Purkinje cell (primary cell): ENCODE results near the gene MEX3D. TPM values are rescaled to one million over a fixed set of nuclear protein-coding genes. Genes with fewer than 3 reads are reported as not detected.

ENCODE experiments used
- polyA plus RNA-seq: library from polyadenylated mRNA; unstranded; fragments of >200 nt; fragmentation: Nextera tagmentation; gene quantifications from 2 replicates; pipeline ENCODE4 v1.2.1, GENCODE V29; 2014

MEX3D gene
- polyA plus RNA-seq, result 1.6 and 2.2 TPM in 2 replicates

GRCh38 chr19:1568320-1569019, at the start of gene MEX3D:
MEX3D (minus strand) TSS chr19:1568325; CDS start chr19:1568058, 267 bp downstream.

GRCh38 chr19:1605236-1606137, 37.4 kb upstream of the MEX3D start, which contains the start of gene UQCR11:
UQCR11 (minus strand) TSS chr19:1605462; CDS start chr19:1605409, 53 bp downstream.

GRCh38 chr19:1592755-1593500, 24.8 kb upstream of the MEX3D start, which contains the start of gene MBD3:
MBD3 (minus strand) TSS chr19:1592865; CDS start chr19:1592631, 234 bp downstream.

DNA sequence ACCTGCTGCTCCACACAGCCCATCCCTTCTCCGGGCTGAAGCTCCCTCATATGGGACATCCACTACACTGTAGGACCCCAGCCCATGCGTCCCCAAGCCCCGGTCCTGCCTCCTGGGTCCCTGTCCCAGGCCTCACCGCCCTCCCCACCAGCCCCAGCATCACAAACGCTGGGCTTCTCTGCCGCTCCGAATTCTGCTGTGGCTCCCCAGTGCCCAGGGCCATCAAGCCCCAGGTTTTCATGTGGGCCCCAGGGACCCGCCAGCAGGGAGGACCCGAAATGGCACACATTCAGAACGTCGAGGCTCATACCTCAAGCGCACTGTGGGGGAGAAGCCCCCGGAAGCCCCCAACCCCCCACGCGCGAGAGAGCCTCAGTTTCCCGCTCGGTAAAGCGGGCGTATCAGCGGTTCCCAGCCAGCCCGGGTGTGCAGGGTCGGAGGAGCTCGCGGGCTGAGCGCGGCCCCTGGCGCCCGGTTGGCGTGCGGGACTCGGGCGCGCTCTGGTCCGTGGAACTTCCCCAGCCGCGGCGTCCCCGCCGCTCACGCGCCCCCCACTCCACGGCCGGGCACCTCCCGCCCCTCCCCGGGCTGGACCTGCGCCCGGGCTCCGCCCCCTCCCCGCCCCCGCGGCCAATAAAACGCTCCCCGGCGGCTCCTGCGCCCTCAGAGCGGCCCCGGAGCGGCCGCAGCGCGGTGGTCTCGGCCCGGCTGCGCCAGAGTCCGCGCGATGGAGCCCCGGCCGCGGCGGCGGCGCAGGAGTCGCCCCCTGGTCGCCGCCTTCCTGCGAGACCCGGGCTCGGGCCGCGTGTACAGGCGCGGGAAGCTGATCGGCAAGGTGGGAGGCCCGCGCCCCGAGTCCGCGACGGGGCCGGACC, 44.5 kb downstream of the MEX3D start, which contains the start of gene PLK5:
TSS of gene PLK5 (plus strand) at position 666 of the 875 bp plus-strand sequence. CDS start 2,920 bp downstream, outside the sequence.

GRCh38 chr19:1512671-1513498, 55.2 kb downstream of the MEX3D start, which contains the start of gene ADAMTSL5:
ADAMTSL5 (minus strand) TSS chr19:1513019; CDS start chr19:1510943, 2,076 bp downstream.

Other genes with a start within 250 kb of the MEX3D start
- gene NDUFS7, start 184.4 kb downstream of the MEX3D start, polyA plus RNA-seq, result 41.5 and 71.7 TPM in 2 replicates
- gene GAMT, start 166.8 kb downstream of the MEX3D start, polyA plus RNA-seq, result 9.0 TPM in 2 replicates
- gene DAZAP1, start 160.7 kb downstream of the MEX3D start, polyA plus RNA-seq, result 4.6 and 5.4 TPM in 2 replicates
- gene RPS15, start 129.9 kb downstream of the MEX3D start, polyA plus RNA-seq, result 661 and 694 TPM in 2 replicates
- 0.60 and 1.2 TPM in 2 replicates for gene APC2, start 118.2 kb downstream of the MEX3D start, polyA plus RNA-seq
- gene C19orf25, start 89.1 kb downstream of the MEX3D start, polyA plus RNA-seq, result 1.2 and 1.5 TPM in 2 replicates
- not detected in 2 replicates for gene PCSK4, start 78.0 kb downstream of the MEX3D start, polyA plus RNA-seq
- gene REEP6, start 77.1 kb downstream of the MEX3D start, polyA plus RNA-seq, result 2.2 and 3.7 TPM in 2 replicates
- not detected in 2 replicates for gene ADAMTSL5, start 55.3 kb downstream of the MEX3D start, polyA plus RNA-seq
- 0.23 TPM in 1 of 2 replicates, not detected in the other for gene PLK5, start 44.2 kb downstream of the MEX3D start, polyA plus RNA-seq
- gene MBD3, start 24.5 kb upstream of the MEX3D start, polyA plus RNA-seq, result 0.87 and 1.4 TPM in 2 replicates
- gene UQCR11, start 37.1 kb upstream of the MEX3D start, polyA plus RNA-seq, result 639 and 706 TPM in 2 replicates
- gene TCF3, start 84.3 kb upstream of the MEX3D start, polyA plus RNA-seq, result 0.24 and 0.73 TPM in 2 replicates
- gene ONECUT3, start 185.2 kb upstream of the MEX3D start, polyA plus RNA-seq, result not detected in 2 replicates
- not detected in 2 replicates for gene ATP8B3, start 244.0 kb upstream of the MEX3D start, polyA plus RNA-seq